Choroid plexus epithelial cell (primary cell): ENCODE data around the gene STK11IP.

ENCODE experiments used
- DNase-seq: peaks from one replicate; pipeline ENCODE4 v3.0.0-alpha.2; 2010; ENCODE audit warnings: low read depth
- H3K4me3 ChIP-seq: 2 replicates; pipeline ENCODE4 v1.5.1; 2011; ENCODE audit warnings: low read depth, mild to moderate bottlenecking, control low read depth, low read length, moderate library complexity
- TF ChIP-seq, protein P1 (sequence below): conservative IDR thresholded peaks from 2 replicates; pipeline ENCODE4 v1.5.1; 2011; ENCODE audit warnings: low read depth, mild to moderate bottlenecking, control low read depth, inconsistent platforms, low read length, moderate library complexity

STK11IP gene

GRCh38 chr2:219665926-219666325 is 68.3 kb downstream of the STK11IP start:
- no peak overlapping the region for H3K4me3 ChIP-seq
- TF ChIP-seq, protein P1, sequence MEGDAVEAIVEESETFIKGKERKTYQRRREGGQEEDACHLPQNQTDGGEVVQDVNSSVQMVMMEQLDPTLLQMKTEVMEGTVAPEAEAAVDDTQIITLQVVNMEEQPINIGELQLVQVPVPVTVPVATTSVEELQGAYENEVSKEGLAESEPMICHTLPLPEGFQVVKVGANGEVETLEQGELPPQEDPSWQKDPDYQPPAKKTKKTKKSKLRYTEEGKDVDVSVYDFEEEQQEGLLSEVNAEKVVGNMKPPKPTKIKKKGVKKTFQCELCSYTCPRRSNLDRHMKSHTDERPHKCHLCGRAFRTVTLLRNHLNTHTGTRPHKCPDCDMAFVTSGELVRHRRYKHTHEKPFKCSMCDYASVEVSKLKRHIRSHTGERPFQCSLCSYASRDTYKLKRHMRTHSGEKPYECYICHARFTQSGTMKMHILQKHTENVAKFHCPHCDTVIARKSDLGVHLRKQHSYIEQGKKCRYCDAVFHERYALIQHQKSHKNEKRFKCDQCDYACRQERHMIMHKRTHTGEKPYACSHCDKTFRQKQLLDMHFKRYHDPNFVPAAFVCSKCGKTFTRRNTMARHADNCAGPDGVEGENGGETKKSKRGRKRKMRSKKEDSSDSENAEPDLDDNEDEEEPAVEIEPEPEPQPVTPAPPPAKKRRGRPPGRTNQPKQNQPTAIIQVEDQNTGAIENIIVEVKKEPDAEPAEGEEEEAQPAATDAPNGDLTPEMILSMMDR: no peak

More at GRCh38 chr2:219665926-219666325, 68.3 kb downstream of the STK11IP start:
- no peak for DNase-seq
